Activated naive CD4-positive, alpha-beta T cell (primary cell): ENCODE measurements around the gene TET1.
"Not testable (repeated sequence)": the region's sequence is repeated elsewhere in the genome, so short reads cannot be mapped to it uniquely, and the experiment has no call there.

Experiments
- DNase-seq, 4 experiments: peaks; one replicate each; lab custom pipeline; 2025; lab: John Stamatoyannopoulos, UW

TET1 gene

DNA sequence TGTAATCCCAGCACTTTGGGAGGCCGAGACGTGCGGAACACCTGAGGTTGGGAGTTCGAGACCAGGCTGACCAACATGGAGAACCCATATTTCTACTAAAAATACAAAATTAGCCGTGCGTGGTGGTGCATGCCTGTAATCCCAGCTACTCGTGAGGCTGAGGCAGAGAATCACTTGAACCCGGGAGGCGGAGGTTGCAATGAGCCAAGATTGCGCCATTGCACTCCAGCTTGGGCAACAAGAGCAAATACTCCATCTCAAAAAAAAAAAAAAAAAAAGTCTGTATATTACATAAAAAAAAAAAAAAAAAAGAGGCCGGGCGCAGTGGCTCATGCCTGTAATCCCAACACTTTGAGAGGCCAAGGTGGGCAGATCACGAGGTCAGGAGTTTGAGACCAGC, 152.9 kb downstream of the TET1 start:
- DNase-seq: not testable (repeated sequence)

DNA sequence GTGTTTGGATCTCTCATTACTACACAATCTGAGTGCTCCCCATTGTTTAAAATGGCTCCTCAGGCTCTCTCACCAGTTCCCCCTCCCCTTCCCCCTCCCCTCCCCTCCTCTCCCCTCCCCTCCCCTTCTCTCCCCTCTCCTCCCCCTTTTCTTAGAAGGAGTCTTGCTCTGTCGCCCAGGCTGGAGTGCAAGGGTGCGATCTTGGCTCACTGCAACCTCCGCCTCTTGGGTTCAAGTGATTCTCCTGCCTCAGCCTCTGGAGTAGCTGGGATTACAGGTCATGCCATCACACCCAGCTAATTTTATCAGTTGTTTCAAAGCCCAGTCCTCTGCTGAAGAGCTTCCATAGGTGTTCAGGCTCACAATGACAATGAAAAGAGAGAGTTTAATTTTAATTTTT, 157.3 kb downstream of the TET1 start:
- no peak for DNase-seq

DNA sequence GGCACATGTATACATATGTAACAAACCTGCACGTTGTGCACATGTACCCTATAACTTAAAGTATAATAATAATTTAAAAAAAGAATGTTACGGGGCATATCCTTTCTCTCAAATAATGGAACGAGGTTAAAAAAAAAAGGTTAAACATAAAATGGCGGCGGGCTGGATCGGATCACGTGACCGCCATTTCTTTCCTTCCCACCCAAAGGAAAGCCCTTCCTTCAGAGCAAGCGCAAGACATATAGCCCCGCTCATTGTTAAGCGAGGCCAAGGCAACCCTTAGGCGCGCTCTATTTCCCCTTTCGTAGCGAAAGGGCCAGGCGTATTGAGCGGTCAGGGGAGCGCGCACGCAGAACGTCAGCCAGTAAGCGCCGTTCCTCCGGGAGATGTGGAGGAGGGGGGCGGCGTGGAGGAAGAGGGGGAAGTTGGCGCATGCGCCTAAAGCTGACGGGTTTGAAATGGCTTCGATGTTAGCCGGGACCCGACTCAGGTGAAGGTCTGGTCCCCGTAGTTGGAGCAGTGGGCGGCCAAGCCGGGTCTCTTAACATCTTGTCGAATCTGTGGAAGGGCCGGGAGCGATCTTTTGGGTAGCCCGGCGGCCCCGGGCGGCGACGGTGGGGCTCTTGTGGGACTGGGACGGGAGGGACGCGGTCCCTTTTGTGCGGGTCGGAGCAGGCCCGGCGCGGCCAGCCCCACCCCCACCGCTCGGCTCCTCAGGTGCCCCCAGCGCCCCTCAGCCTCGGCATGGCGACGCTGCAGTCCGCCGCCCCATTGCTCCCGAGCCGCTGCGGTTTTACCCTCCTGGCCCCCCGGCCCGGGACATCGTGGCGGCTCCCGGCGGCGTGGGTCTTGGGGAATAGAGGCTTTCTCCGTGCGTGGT, 160.9 kb downstream of the TET1 start, which contains the start of gene CCAR1:
Gene CCAR1 (plus strand): TSS at position 447 of the 880 bp plus-strand sequence. CDS start 1,266 bp downstream, outside the sequence.
- peak; percentile 88 to 94 (median 92) for DNase-seq

DNA sequence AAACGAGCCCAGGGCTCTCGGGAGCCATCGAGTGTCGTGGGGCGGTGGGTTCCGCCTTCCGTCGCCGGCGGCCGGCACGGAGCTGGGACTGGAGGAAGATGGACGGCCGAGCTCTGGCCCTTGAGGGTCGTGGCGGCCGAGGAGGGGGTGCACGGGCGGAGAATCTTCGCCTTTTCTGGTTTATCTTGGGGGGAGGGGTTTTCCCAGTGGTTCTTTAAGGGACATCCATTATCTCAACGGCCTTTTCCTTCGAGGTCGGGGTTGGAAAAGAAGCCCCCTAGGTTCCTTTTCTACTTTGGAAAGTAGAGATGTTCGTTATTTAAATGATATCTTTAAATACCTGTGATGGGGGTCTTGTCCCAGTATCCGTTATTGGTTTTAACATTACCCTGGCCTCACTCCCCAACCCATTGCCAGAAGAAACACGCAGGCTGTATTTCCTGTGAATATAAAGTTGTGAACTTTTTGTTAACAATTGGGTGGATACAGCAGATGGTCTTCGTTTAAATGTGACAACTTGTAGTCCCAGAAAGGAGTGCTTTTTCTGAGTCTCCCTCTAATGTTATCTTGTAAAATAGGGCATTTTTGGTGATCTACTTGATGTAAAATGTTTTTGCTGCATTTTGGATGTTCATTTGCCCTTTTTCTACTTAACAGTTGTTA, 161.7 kb downstream of the TET1 start:
- DNase-seq: peak in 1 of 4 experiments; percentile 37

DNA sequence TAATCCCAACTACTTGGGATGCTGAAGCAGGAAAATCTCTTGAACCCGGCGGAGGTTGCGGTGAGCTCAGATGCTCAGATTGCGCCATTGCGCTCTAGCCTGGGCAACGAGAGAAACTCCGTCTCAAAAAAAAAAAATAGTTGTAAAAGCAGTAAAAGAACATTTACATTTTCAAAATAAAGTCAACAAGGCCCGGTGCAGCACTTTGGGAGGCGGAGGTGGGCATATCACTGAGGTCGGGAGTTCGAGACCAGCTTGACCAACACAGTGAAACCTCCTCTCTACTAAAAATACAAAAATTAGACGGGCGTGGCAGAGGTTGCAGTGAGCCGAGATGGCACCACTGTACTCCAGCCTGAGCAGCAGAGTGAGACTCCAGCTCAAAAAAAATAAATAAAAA, 164.9 kb downstream of the TET1 start:
- no peak for DNase-seq

DNA sequence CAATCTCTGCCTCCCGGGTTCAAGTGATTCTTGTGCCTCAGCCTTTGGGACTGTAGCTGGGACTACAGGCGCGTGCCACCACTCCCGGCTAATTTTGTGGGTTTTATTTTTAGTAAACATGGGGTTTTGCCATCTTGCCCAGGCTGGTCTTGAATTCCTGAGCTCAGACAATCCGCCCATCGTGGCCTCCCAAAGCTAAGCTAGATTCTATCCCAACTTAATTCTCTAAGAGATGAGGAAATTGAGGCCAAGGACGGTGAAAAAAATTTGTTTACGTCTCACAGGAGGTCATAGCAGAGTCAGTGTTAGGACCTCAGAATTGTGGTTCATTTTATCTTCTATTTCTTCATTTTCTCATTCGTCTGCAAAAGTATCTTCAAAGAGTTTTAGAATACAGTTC, 167.0 kb downstream of the TET1 start:
- no peak for DNase-seq

DNA sequence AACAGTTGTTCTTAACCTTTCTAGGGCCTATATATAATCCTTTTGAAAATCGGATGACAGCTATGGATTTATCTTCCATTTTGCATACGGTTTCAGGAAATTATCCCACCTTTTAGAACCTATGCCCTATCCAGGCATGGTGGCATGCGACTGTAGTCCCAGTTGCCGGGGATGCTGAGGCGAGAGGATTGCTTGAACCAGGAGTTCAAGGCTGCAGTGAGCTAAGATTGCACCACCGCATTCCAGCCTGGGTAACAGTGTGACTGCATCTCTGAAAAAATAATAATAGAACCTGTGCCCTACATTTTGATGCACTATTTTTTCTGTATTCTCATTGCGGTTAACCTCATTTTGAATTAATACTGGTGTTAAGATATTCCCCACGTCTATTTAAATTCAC, 172.5 kb downstream of the TET1 start:
- DNase-seq: no peak

DNA sequence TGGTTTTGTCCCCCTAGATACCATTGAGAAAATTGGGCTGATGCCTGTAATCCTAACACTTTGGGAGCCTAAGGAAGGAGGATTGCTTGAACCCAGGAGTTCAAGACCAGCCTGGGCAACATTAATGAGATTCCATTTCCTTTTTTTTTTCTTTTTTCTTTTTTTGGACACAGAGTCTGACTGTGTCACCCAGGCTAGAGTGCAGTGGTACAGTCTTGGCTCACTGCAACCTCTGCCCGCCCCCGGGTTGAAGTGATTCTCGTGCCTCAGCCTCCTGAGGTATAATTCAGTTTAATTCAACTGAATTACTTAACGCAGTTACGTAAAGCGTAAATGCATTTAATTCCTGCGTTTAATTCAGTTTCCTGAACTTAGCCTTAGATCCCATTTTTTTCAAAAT, 174.2 kb downstream of the TET1 start:
- no peak for DNase-seq

DNA sequence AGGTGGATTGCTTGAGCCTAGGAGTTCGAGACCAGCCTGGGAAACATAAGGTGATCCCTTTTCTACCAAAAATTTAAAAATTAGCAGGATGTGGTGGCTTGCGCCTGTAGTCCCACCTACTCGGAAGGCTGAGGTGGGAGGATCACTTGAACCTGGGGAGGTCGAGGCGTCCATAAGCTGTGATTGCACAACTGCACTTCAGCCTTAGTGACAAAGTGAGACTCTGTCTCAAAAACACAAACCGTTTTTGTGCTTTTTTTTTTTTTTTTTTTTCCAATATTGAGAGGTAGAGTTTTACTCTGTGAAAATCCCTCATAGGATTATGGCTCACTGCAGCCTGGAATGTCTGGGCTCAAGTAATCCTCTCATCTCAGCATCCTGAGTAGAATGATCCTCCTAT, 175.0 kb downstream of the TET1 start:
- DNase-seq: no peak

DNA sequence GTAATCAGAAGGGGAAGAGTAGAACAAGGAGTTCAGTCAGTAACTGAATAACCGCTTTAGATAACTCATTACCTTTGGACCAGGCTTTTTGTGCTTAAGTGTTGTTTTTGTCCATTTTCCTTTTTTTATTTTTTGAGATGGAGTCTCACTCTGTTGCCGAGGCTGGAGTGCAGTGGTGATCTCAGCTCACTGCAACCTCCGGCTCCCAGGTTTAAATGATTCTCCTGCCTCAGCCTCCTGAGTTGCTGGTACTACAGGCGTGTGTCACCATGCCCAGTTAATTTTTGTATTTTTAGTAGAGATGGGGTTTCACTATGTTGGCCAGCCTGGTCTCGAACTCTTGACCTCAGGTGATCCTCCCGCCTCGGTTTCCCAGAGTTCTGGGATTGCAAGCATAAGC, 175.6 kb downstream of the TET1 start:
- not testable (repeated sequence) for DNase-seq

DNA sequence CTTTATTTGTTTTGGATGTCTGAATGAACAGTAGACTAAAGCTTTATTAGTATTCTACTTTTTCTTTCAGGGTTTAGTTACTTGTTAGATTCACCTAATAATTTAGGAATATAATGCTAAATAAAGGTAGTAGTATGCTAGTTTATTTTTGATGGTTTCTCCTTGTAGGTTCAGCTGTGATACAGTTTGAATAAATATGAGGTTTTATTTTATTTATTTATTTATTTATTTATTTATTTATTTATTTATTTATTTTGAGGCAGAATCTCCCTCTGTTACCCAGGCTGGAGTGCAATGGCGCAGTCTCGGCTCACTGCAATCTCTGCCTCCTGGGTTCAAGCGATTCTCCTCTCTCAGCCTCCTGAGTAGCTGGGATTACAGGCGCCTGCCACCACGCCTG, 180.5 kb downstream of the TET1 start:
- DNase-seq: not testable (repeated sequence)

DNA sequence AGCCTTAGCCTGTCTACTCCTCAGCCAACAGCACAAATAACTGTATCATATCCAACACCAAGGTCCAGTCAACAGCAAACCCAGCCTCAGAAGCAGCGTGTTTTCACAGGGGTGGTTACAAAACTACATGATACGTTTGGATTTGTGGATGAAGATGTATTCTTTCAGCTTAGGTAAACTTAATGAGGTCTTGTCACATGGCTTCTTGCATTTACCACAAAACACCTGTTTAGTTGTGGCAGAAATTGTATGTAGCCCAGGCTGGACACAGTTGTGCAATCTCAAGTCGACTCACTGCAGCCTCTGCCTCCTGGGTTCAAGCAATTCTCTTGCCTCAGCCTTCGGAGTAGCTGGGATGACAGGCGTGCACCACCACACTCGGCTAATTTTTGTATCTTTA, 182.3 kb downstream of the TET1 start:
- no peak for DNase-seq
